A549 treated with GW870086 at 1 μM for 4 hours (cell line): ENCODE measurements around the gene SERPING1. TPM values are rescaled to one million over a fixed set of nuclear protein-coding genes. Genes with fewer than 3 reads are reported as not detected.

Source experiments
- total RNA-seq: library from RNA; stranded (reverse); fragments of 200-300 nt; extraction: Qiagen RNA extraction; gene quantifications from 5 replicates; pipeline ENCODE4 v1.2.3, GENCODE V29; 2022; ENCODE audit warnings: low read depth

The SERPING1 gene
- total RNA-seq = 0.34 to 1.2 TPM (median 0.87 TPM) in 5 replicates

DNA sequence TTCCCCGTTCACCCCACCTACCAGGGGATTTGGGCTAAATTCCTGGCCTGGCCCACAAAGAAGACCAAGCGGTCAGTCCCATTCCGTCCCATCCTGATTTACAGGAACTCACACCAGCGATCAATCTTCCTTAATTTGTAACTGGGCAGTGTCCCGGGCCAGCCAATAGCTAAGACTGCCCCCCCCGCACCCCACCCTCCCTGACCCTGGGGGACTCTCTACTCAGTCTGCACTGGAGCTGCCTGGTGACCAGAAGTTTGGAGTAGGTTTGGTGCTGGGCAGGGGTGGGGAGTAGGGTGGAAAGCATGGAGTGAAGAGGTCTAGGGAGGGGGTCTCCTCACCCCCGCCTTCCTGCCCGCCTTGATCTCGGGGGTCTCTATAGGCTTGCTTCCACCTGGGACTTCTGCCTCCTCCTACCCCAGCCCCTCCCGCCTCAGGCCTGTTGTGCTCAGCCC, at the start of gene SERPING1:
SERPING1 (plus strand) TSS at position 225 of the 455 bp plus-strand sequence. CDS start 586 bp downstream, outside the sequence.

GRCh38 chr11:57567515-57568329, 29.8 kb upstream of the SERPING1 start, which contains the start of gene UBE2L6:
TSS of gene UBE2L6 (minus strand) at chr11:57567672. CDS start at chr11:57567611, 61 bp downstream.

DNA sequence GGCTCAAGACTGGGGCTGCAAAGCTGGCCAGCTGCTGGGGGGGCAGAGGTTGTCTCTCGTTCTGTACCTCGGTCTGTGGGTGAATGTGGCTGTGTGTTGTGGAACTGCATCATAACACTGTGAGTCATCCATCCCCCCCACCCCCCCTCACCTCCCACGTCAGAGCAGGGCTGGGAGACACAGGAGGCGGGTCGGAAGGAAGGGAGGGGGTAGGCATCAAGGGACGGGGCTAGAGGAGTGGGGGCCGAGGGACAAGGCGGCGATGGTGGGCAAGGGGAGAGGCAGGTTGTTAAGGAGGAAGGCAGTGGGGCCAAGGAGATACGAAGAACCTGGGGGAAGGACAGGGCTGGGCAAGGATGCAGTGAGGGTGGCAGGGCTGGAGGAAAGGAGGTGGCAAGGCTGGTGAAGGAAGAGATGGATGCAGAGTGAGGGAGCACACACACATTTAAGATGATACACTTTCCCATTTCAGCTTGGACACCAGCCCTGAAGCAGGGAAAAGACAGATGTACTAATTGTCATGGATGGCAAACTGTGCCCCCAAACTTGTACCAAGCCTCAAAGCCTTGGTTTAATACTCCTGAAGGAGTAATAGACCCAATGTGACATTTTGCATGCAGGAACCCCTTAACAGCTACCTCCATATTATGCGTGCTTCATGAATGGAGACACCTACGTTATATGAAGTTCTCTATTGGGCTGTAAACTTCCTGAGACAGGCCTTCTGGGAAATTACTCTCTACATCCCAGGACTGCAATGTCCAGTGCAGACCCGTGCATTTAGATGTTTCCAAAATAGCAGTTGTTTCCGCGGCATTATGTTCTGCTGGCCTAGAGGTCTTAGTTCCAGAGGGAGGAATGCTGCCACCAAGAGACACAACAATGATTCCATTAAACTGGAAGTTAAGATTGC, 52.6 kb downstream of the SERPING1 start, which contains the start of gene YPEL4:
YPEL4 (minus strand) TSS at position 87 of the 913 bp plus-strand sequence. CDS start 2,805 bp downstream, outside the sequence.

GRCh38 chr11:57657194-57658022, 59.9 kb downstream of the SERPING1 start, which contains the start of gene CLP1:
TSS of gene CLP1 (plus strand) at chr11:57657762. CDS start at chr11:57659477, 1,715 bp downstream.

Other genes starting within 250 kb of the SERPING1 start
- not detected in 5 replicates for gene PRG3, start 216.5 kb upstream of the SERPING1 start, total RNA-seq
- gene PRG2, start 207.0 kb upstream of the SERPING1 start, total RNA-seq = not detected in 5 replicates
- gene SLC43A3, start 170.6 kb upstream of the SERPING1 start, total RNA-seq = 0.26 to 1.3 TPM (median 0.53 TPM) in 5 replicates
- 50.4 to 95.0 TPM (median 89.7 TPM) in 5 replicates for gene RTN4RL2, start 137.2 kb upstream of the SERPING1 start, total RNA-seq
- 1.9 to 2.8 TPM (median 2.6 TPM) in 5 replicates for gene SLC43A1, start 82.0 kb upstream of the SERPING1 start, total RNA-seq
- 141 to 185 TPM (median 160 TPM) in 5 replicates for gene TIMM10, start 66.9 kb upstream of the SERPING1 start, total RNA-seq
- gene SMTNL1, start 60.1 kb upstream of the SERPING1 start, total RNA-seq = not detected in 5 replicates
- 35.0 to 43.1 TPM (median 41.4 TPM) in 5 replicates for gene UBE2L6, start 30.0 kb upstream of the SERPING1 start, total RNA-seq
- gene YPEL4, start 52.2 kb downstream of the SERPING1 start, total RNA-seq = 0.11 to 0.59 TPM (median 0.32 TPM) in 4 of 5 replicates, not detected in the other
- gene CLP1, start 60.1 kb downstream of the SERPING1 start, total RNA-seq = 25.7 to 31.9 TPM (median 29.2 TPM) in 5 replicates
- gene ZDHHC5, start 70.4 kb downstream of the SERPING1 start, total RNA-seq = 68.1 to 74.7 TPM (median 71.7 TPM) in 5 replicates
- gene MED19, start 114.5 kb downstream of the SERPING1 start, total RNA-seq = 28.4 to 31.4 TPM (median 30.2 TPM) in 5 replicates
- 147 to 161 TPM (median 155 TPM) in 5 replicates for gene TMX2, start 114.9 kb downstream of the SERPING1 start, total RNA-seq
- 119 to 155 TPM (median 142 TPM) in 5 replicates for gene SELENOH, start 143.8 kb downstream of the SERPING1 start, total RNA-seq
- gene BTBD18, start 154.1 kb downstream of the SERPING1 start, total RNA-seq = not detected in 5 replicates
- 56.1 to 71.0 TPM (median 67.5 TPM) in 5 replicates for gene CTNND1, start 164.1 kb downstream of the SERPING1 start, total RNA-seq